ENCODE results near the gene POLRMT. TPM values are rescaled to one million over a fixed set of nuclear protein-coding genes. Genes with fewer than 3 reads are reported as not detected.
"Not testable (repeated sequence)": the region's sequence is repeated elsewhere in the genome, so short reads cannot be mapped to it uniquely, and the experiment has no call there.

POLRMT gene
- total RNA-seq, 4 donors from 2014 or later = 37.8 to 61.1 (median 46.9) TPM

- intact Hi-C loops (cut with DNase I; ENCODE audit: low total_unique reads) = no loop called here
- TF ChIP-seq CTCF (IDR thresholded peaks at IDR 0.05) (no peak), POLR2A (IDR thresholded peaks at IDR 0.05) (no peak)
- no peak for DNase-seq (ENCODE audit: low spot score in 2 of 2)
- no peak overlapping the region for H3K4me3 ChIP-seq (ENCODE audit: low read depth, poor library complexity, severe bottlenecking)
- WGBS, 2 donors = 12 to 15% methylated on average over 31 to 36 of the region's 36 CpGs
Observed at GRCh38 chr19:610801-611480, 22.4 kb downstream of the POLRMT start.

- WGBS, 2 donors = 16 to 39% methylated on average over 9 to 37 of the region's 38 CpGs
- DNase-seq (ENCODE audit: low spot score in 2 of 2) = no peak
- H3K4me3 ChIP-seq (ENCODE audit: low read depth, poor library complexity, severe bottlenecking) = no peak overlapping the region
- TF ChIP-seq POLR2A (IDR thresholded peaks at IDR 0.05) (no peak), CTCF (IDR thresholded peaks at IDR 0.05) (no peak)
- intact Hi-C loops (cut with DNase I; ENCODE audit: low total_unique reads) = no loop called here
Observed at GRCh38 chr19:610071-610800, 23.1 kb downstream of the POLRMT start.

GRCh38 chr19:609004-609346 is 24.4 kb downstream of the POLRMT start:
- TF ChIP-seq POLR2A (IDR thresholded peaks at IDR 0.05) = no peak
- TF ChIP-seq CTCF (IDR thresholded peaks at IDR 0.05) = no peak
- H3K4me3 ChIP-seq (ENCODE audit: low read depth, poor library complexity, severe bottlenecking) = no peak overlapping the region
- 65 to 66% methylated on average over 19 to 21 of the region's 22 CpGs for WGBS, 2 donors
- DNase-seq (ENCODE audit: low spot score in 2 of 2) = peak; percentile 33 to 91
- intact Hi-C loops (cut with DNase I; ENCODE audit: low total_unique reads) = no loop called here

- H3K4me3 ChIP-seq (ENCODE audit: low read depth, poor library complexity, severe bottlenecking) = no peak overlapping the region
- intact Hi-C loops (cut with DNase I; ENCODE audit: low total_unique reads) = no loop called here
- no peak for DNase-seq (ENCODE audit: low spot score in 2 of 2)
- TF ChIP-seq CTCF (IDR thresholded peaks at IDR 0.05) (no peak), POLR2A (IDR thresholded peaks at IDR 0.05) (no peak)
- 77 to 78% methylated on average over 29 to 30 of the region's 30 CpGs for WGBS, 2 donors
Observed at GRCh38 chr19:608155-609003, 25.0 kb downstream of the POLRMT start.

- no peak for DNase-seq (ENCODE audit: low spot score in 2 of 2)
- 82 to 87% methylated on average over 25 to 27 of the region's 30 CpGs for WGBS, 2 donors
- intact Hi-C loops (cut with DNase I; ENCODE audit: low total_unique reads) = no loop called here
- H3K4me3 ChIP-seq (ENCODE audit: low read depth, poor library complexity, severe bottlenecking) = no peak overlapping the region
- no peak for TF ChIP-seq POLR2A (IDR thresholded peaks at IDR 0.05)
- no peak for TF ChIP-seq CTCF (IDR thresholded peaks at IDR 0.05)
Observed at GRCh38 chr19:607301-608154, 25.8 kb downstream of the POLRMT start.

GRCh38 chr19:605061-605971 is 28.0 kb downstream of the POLRMT start:
- intact Hi-C loops (cut with DNase I; ENCODE audit: low total_unique reads) = not testable (repeated sequence)
- WGBS, 2 donors = 80 to 83% methylated on average over 18 to 26 of the region's 34 CpGs

More at GRCh38 chr19:605061-605971, 28.0 kb downstream of the POLRMT start:
- DNase-seq (ENCODE audit: low spot score in 2 of 2); H3K4me3 ChIP-seq (ENCODE audit: low read depth, poor library complexity, severe bottlenecking): not testable (repeated sequence)
